Sigmoid colon (tissue), 7 donors: ENCODE measurements around the gene PARG. TPM values are rescaled to one million over a fixed set of nuclear protein-coding genes. Genes with fewer than 3 reads are reported as not detected.

Source experiments
- DNase-seq: peaks from one replicate; pipeline ENCODE4 v3.0.0-alpha.2; 2019
- H3K27ac ChIP-seq, 4 donors: fragments of 200-600 bp; sonication (generic); one replicate each; pipeline ENCODE4 v1.5.1; 2016 to 2019; ENCODE audit warnings: mild to moderate bottlenecking in 1 of 4
- H3K27me3 ChIP-seq, 3 donors: fragments of 200-600 bp; sonication (generic); one replicate each; pipeline ENCODE4 v1.5.1; 2019; ENCODE audit warnings: mild to moderate bottlenecking in 1 of 3
- H3K36me3 ChIP-seq, 4 donors: fragments of 200-600 bp; sonication (generic); one replicate each; pipeline ENCODE4 v1.5.1; 2016 to 2019
- H3K4me1 ChIP-seq, 4 donors: fragments of 200-600 bp; sonication (generic); one replicate each; pipeline ENCODE4 v1.5.1; 2017 to 2019
- H3K4me3 ChIP-seq, 4 donors: fragments of 200-600 bp; sonication (generic); one replicate each; pipeline ENCODE4 v1.5.1; 2017 to 2019; ENCODE audit warnings: mild to moderate bottlenecking in 2 of 4, moderate library complexity in 1 of 4
- H3K9me3 ChIP-seq, 4 donors: fragments of 200-600 bp in 3 of 4; sonication (generic) in 3 of 4; one replicate each; pipeline versions ENCODE4 v1.5.1 to v1.6.1; 2013 to 2019
- CTCF ChIP-seq, 4 experiments: fragments of 450-650 bp in 3 of 4; fragments of 200-600 bp in 1 of 4; IDR thresholded peaks; one replicate each; pipeline ENCODE4 v1.5.1; 2016 to 2019; ENCODE audit warnings: antibody characterized with exemption in 4 of 4, mild to moderate bottlenecking in 3 of 4, moderate library complexity in 2 of 4
- EP300 ChIP-seq, 4 donors: sonication (generic); formaldehyde crosslinking; IDR thresholded peaks; one replicate each; pipeline ENCODE4 v1.6.1; 2017; ENCODE audit warnings: antibody characterized with exemption in 4 of 4
- POLR2A ChIP-seq, 2 donors: fragments of 450-650 bp; IDR thresholded peaks; one replicate each; pipeline ENCODE4 v1.6.1; 2016; ENCODE audit warnings: antibody characterized with exemption in 2 of 2, mild to moderate bottlenecking in 2 of 2, moderate library complexity in 2 of 2
- POLR2AphosphoS5 ChIP-seq, 4 donors: sonication (generic); formaldehyde crosslinking; IDR thresholded peaks; one replicate each; pipeline ENCODE4 v1.6.1; 2017; ENCODE audit warnings: antibody characterized with exemption in 4 of 4
- WGBS, 2 donors: extraction: QIAGEN DNeasy Blood & Tissue Kit; methylation state at CpG; one replicate each; pipeline ENCODE4 v1.1.7; 2013; 5-methylcytosine and 5-hydroxymethylcytosine counted together
- intact Hi-C: fragments of 100-400 bp; cut with DNase I; formaldehyde crosslinking; loops from one replicate; pipeline ENCODE4 v1.15.1; 2023
- polyA plus RNA-seq, 3 donors: library from polyadenylated mRNA; stranded (reverse); fragments of 200-250 nt; gene quantifications; one replicate each; pipeline ENCODE4 v1.2.3, GENCODE V29; 2013
- small RNA-seq, 3 donors: library from RNA; depleted of rRNA; stranded (forward); fragments of <200 nt; gene quantifications; one replicate each; pipeline ENCODE3, GENCODE V24; 2016
- total RNA-seq, 4 donors: library from RNA; depleted of rRNA; stranded (reverse); fragments of >200 nt; gene quantifications; one replicate each; pipeline ENCODE4 v1.1.0, GENCODE V29; 2016
- donor health status: healthy with polysubstance abuse.
- donor health status: Bipolar disorder and iron deficiency.
- donor health status: healthy.

The PARG gene
- total and polyA plus RNA-seq, 7 donors = 7.2 to 48.5 (median 24.7) TPM

GRCh38 chr10:49768731-49769130 lies 173.1 kb downstream of the PARG start:
- Histone ChIP-seq H3K4me1 (no peaks in the 10 kb centered on the region), H3K27me3 (peaks cover 18 to 69% (median 18%) of the 10 kb centered on the region in 3 donors), H3K9me3 (peaks cover 0 to 6% (median 0%) of the 10 kb centered on the region in 4 donors), H3K27ac (no peak overlapping the region), H3K36me3 (no peaks in the 10 kb centered on the region), H3K4me3 (no peak overlapping the region)
- intact Hi-C loops = no loop called here
- TF ChIP-seq POLR2AphosphoS5 (IDR thresholded peaks at IDR 0.05) = no peak
- no peak for TF ChIP-seq POLR2A (IDR thresholded peaks at IDR 0.05)
- TF ChIP-seq CTCF (IDR thresholded peaks at IDR 0.05) = no peak
- no peak for TF ChIP-seq EP300 (IDR thresholded peaks at IDR 0.05)
- 10 to 23% methylated on average over 45 of the region's 45 CpGs for WGBS, 2 donors
- DNase-seq = no peak

- peaks cover 0 to 6% (median 0%) of the 10 kb centered on the region in 4 donors for H3K9me3 ChIP-seq
- no peak overlapping the region for H3K27ac ChIP-seq
- H3K36me3 ChIP-seq = no peaks in the 10 kb centered on the region
- no peaks in the 10 kb centered on the region for H3K4me1 ChIP-seq
- TF ChIP-seq POLR2AphosphoS5 (IDR thresholded peaks at IDR 0.05) (no peak), POLR2A (IDR thresholded peaks at IDR 0.05) (no peak)
- intact Hi-C loops = no loop called here
- 10 to 39% methylated on average over 38 of the region's 38 CpGs for WGBS, 2 donors
- peaks cover 18 to 73% (median 18%) of the 10 kb centered on the region in 3 donors for H3K27me3 ChIP-seq
- DNase-seq = no peak
- H3K4me3 ChIP-seq = no peak overlapping the region
These were observed 173.5 kb downstream of the PARG start for GRCh38 chr10:49768329-49768728.

Small RNA genes lying within 50 kb of the gene (small RNA-seq; reads per million reads assigned to genes)
- gene RNA5SP317 = 0 reads per million in 3 donors
- gene SNORA74C-2 = 0 reads per million in 3 donors

Other genes with a start within 250 kb of the PARG start
- gene OGDHL, start 179.7 kb downstream of the PARG start, total RNA-seq = 1 to 10 TPM in 3 of 4 donors, under 1 TPM in 1; 0.82 to 6.1 (median 2.2) TPM
- gene OGDHL, start 179.7 kb downstream of the PARG start, polyA plus RNA-seq = 1 to 10 TPM in 2 of 3 donors, under 1 TPM in 1; 0.46 to 2.4 (median 1.2) TPM
- gene TIMM23B, start within 50 bp of the PARG start, total RNA-seq = 10 to 100 TPM; 19.9 to 35.4 (median 24.0) TPM
- gene TIMM23B, start within 50 bp of the PARG start, polyA plus RNA-seq = 10 to 100 TPM in 1 of 3 donors, 1 to 10 TPM in 2; 3.6 to 10.2 (median 4.4) TPM
- gene AGAP6, start 46.4 kb upstream of the PARG start, total RNA-seq = 10 to 100 TPM; 12.8 to 27.1 (median 16.0) TPM
- 10 to 100 TPM in 1 of 3 donors, 1 to 10 TPM in 2; 1.2 to 11.3 (median 1.8) TPM for gene AGAP6, start 46.4 kb upstream of the PARG start, polyA plus RNA-seq
- gene WASHC2A, start 125.9 kb upstream of the PARG start, total RNA-seq = 10 to 100 TPM; 26.7 to 38.5 (median 33.1) TPM
- gene WASHC2A, start 125.9 kb upstream of the PARG start, polyA plus RNA-seq = 10 to 100 TPM; 19.8 to 40.9 (median 22.0) TPM